GM21360 (cell line): ENCODE data around the gene CCR8.
A peak's percentile ranks its signal among the peaks of the same experiment; 100 is the strongest.

Experiments
- ATAC-seq: cut with Tn5 transposase; IDR thresholded peaks from one replicate; pipeline ENCODE4 v1.9.1; 2021; ENCODE audit warnings: mild to moderate bottlenecking, moderate library complexity; ENCODE audit not compliant: unreplicated experiment

CCR8 gene

GRCh38 chr3:39329493-39329892, at the start of gene CCR8:
CCR8 (plus strand) TSS chr3:39329709; CDS start chr3:39332332, 2,623 bp downstream.
- ATAC-seq = no peak

- ATAC-seq = no peak
Observed at GRCh38 chr3:39279745-39280517, 49.6 kb upstream of the CCR8 start, which contains the start of gene CX3CR1. CX3CR1 (minus strand) TSS chr3:39280036; CDS start chr3:39266509, 13,527 bp downstream.

- ATAC-seq = no peak
Observed at GRCh38 chr3:39280571-39280970, 48.9 kb upstream of the CCR8 start.

GRCh38 chr3:39281533-39281932, 48.0 kb upstream of the CCR8 start:
- ATAC-seq = no peak

GRCh38 chr3:39282057-39282456, 47.5 kb upstream of the CCR8 start:
- no peak for ATAC-seq

GRCh38 chr3:39284457-39284881, 45.0 kb upstream of the CCR8 start:
- no peak for ATAC-seq

- ATAC-seq = no peak
Observed at GRCh38 chr3:39285332-39285731, 44.2 kb upstream of the CCR8 start.

GRCh38 chr3:39286771-39287170, 42.7 kb upstream of the CCR8 start:
- no peak for ATAC-seq

- ATAC-seq = no peak
Observed at GRCh38 chr3:39287216-39288164, 42.0 kb upstream of the CCR8 start.

GRCh38 chr3:39288300-39288808, 41.2 kb upstream of the CCR8 start:
- ATAC-seq = peak; percentile 97

- no peak for ATAC-seq
Observed at GRCh38 chr3:39289107-39289506, 40.4 kb upstream of the CCR8 start.

GRCh38 chr3:39290255-39290654, 39.3 kb upstream of the CCR8 start:
- ATAC-seq = no peak

GRCh38 chr3:39291903-39292329, 37.6 kb upstream of the CCR8 start:
- ATAC-seq = no peak

- no peak for ATAC-seq
Observed at GRCh38 chr3:39292961-39293360, 36.5 kb upstream of the CCR8 start.

- ATAC-seq = no peak
Observed at GRCh38 chr3:39294446-39295183, 34.9 kb upstream of the CCR8 start.

- peak; percentile 88 for ATAC-seq
Observed at GRCh38 chr3:39295184-39295775, 34.2 kb upstream of the CCR8 start.

- ATAC-seq = no peak
Observed at GRCh38 chr3:39296197-39297077, 33.1 kb upstream of the CCR8 start.

GRCh38 chr3:39299279-39299678, 30.2 kb upstream of the CCR8 start:
- no peak for ATAC-seq

- ATAC-seq = no peak
Observed at GRCh38 chr3:39302178-39302577, 27.3 kb upstream of the CCR8 start.
